ENCODE measurements around the gene TTC7B.

GRCh38 chr14:90499121-90499520 is 317.1 kb downstream of the TTC7B start:
- TF ChIP-seq ETS2 (tag; IDR thresholded peaks at IDR 0.05; ENCODE audit: borderline replicate concordance, poor library complexity, severe bottlenecking) (no peak), SMAD4 (CRISPR knock-in tag; conservative IDR thresholded peaks at IDR 0.05) (no peak), HNRNPUL1 (IDR thresholded peaks at IDR 0.05; ENCODE audit: low read length) (no peak), CBX5 (IDR thresholded peaks at IDR 0.05; ENCODE audit: borderline replicate concordance, low read depth) (no peak), EP300 (IDR thresholded peaks at IDR 0.05; ENCODE audit: low read length) (no peak), HMGXB4 (CRISPR knock-in tag; IDR thresholded peaks at IDR 0.05) (no peak), SETDB1 (IDR thresholded peaks at IDR 0.05; ENCODE audit: low read length) (no peak), NKRF (IDR thresholded peaks at IDR 0.05; ENCODE audit: borderline replicate concordance) (no peak), MEIS2 (IDR thresholded peaks at IDR 0.05; ENCODE audit: partially characterized antibody) (no peak), CBX2 (IDR thresholded peaks at IDR 0.05; ENCODE audit: insufficient read depth, low read length, poor library complexity, severe bottlenecking) (no peak)

Data from K562 (cell line).